DMS 273 (cell line): ENCODE measurements around the gene PSMB1.
A peak's percentile ranks its signal among the peaks of the same experiment; 100 is the strongest.
"Not testable (repeated sequence)": the region's sequence is repeated elsewhere in the genome, so short reads cannot be mapped to it uniquely, and the experiment has no call there.

Source experiments
- DNase-seq: peaks from one replicate; lab custom pipeline; 2025; ENCODE audit not compliant: unreplicated experiment; lab: John Stamatoyannopoulos, UW

PSMB1 gene

GRCh38 chr6:170504479-170504878 is 48.6 kb downstream of the PSMB1 start:
- no peak for DNase-seq

- no peak for DNase-seq
These were observed 49.7 kb downstream of the PSMB1 start for GRCh38 chr6:170503414-170503761.

- not testable (repeated sequence) for DNase-seq
These were observed 50.2 kb downstream of the PSMB1 start for GRCh38 chr6:170502733-170503413.

GRCh38 chr6:170502268-170502667 is 50.8 kb downstream of the PSMB1 start:
- not testable (repeated sequence) for DNase-seq

GRCh38 chr6:170500955-170501590 is 52.0 kb downstream of the PSMB1 start:
- no peak for DNase-seq

GRCh38 chr6:170497841-170498301 is 55.2 kb downstream of the PSMB1 start:
- peak; percentile 39 for DNase-seq

GRCh38 chr6:170493354-170493753 is 59.8 kb downstream of the PSMB1 start:
- no peak for DNase-seq

- DNase-seq: no peak
These were observed 62.8 kb downstream of the PSMB1 start for GRCh38 chr6:170490259-170490658.

- DNase-seq: no peak
These were observed 63.3 kb downstream of the PSMB1 start for GRCh38 chr6:170489836-170490235.

GRCh38 chr6:170487707-170488329 is 65.3 kb downstream of the PSMB1 start:
- DNase-seq: no peak

- DNase-seq: no peak
These were observed 67.9 kb downstream of the PSMB1 start for GRCh38 chr6:170485159-170485558.
